HG03103 (cell line): ENCODE data around the gene RAB17.

Source experiments
- ATAC-seq: cut with Tn5 transposase; IDR thresholded peaks from one replicate; pipeline ENCODE4 v1.9.1; 2021; ENCODE audit warnings: low read depth; ENCODE audit not compliant: unreplicated experiment

RAB17 gene

GRCh38 chr2:237565974-237566373 is 24.6 kb downstream of the RAB17 start:
- ATAC-seq, result no peak

GRCh38 chr2:237564526-237565131 is 25.9 kb downstream of the RAB17 start:
- ATAC-seq, result no peak

- no peak for ATAC-seq
These were observed 26.7 kb downstream of the RAB17 start for GRCh38 chr2:237563816-237564215.

GRCh38 chr2:237561221-237561620 is 29.3 kb downstream of the RAB17 start:
- ATAC-seq, result no peak

GRCh38 chr2:237558961-237559641 is 31.4 kb downstream of the RAB17 start:
- no peak for ATAC-seq

GRCh38 chr2:237557633-237558015 is 32.9 kb downstream of the RAB17 start:
- peak; percentile 17 for ATAC-seq

GRCh38 chr2:237556773-237557632 is 33.5 kb downstream of the RAB17 start:
- peak; percentile 83 for ATAC-seq

- ATAC-seq, result no peak
These were observed 35.0 kb downstream of the RAB17 start for GRCh38 chr2:237555560-237555959.

GRCh38 chr2:237553948-237554347 is 36.6 kb downstream of the RAB17 start:
- ATAC-seq, result no peak

GRCh38 chr2:237552908-237553307 is 37.6 kb downstream of the RAB17 start:
- ATAC-seq, result no peak

GRCh38 chr2:237551071-237551574 is 39.4 kb downstream of the RAB17 start:
- no peak for ATAC-seq

GRCh38 chr2:237549643-237550415 is 40.7 kb downstream of the RAB17 start:
- no peak for ATAC-seq

- ATAC-seq, result no peak
These were observed 41.3 kb downstream of the RAB17 start for GRCh38 chr2:237549216-237549615.

- ATAC-seq, result no peak
These were observed 42.6 kb downstream of the RAB17 start for GRCh38 chr2:237547841-237548416.

GRCh38 chr2:237546876-237547395 is 43.6 kb downstream of the RAB17 start:
- ATAC-seq, result no peak

- ATAC-seq, result no peak
These were observed 44.3 kb downstream of the RAB17 start for GRCh38 chr2:237546040-237546875.

GRCh38 chr2:237542001-237542704 is 48.4 kb downstream of the RAB17 start:
- no peak for ATAC-seq

GRCh38 chr2:237541243-237541642 is 49.3 kb downstream of the RAB17 start:
- no peak for ATAC-seq
